Measurements from ENCODE around the gene FFAR3. TPM values are rescaled to one million over a fixed set of nuclear protein-coding genes. Genes with fewer than 3 reads are reported as not detected.
A peak's percentile ranks its signal among the peaks of the same experiment; 100 is the strongest.

FFAR3 gene
- polyA plus RNA-seq, 2 of the 4 experiments (the other 2 are of a cell fraction): not detected

GRCh38 chr19:35365303-35365702, 7.0 kb downstream of the FFAR3 start:
- Histone ChIP-seq H3K9me3 (no peaks in the 10 kb centered on the region), H3K4me1 (no peaks in the 10 kb centered on the region), H3K4me2 (no peak overlapping the region), H3K4me3 (no peak overlapping the region), H3K27ac (no peak overlapping the region)
- ChIA-PET CTCF (interaction anchor here (0.7 to 5.8 kb wide), 7 partner anchors 8 to 145 kb away, joined by 3 to 71 read pairs (median 8); no protein-coding TSS in a partner anchor), POLR2A (no interaction called here)
- FAIRE-seq (no peak), DNase-seq (ENCODE audit: low read depth in 1 of 2, low spot score in 1 of 2) (no peak), ATAC-seq (no peak)
- WGBS (ENCODE audit: missing lambda C conversion rate): 51% methylated on average over 4 of the region's 4 CpGs
- TF ChIP-seq MAFK (IDR thresholded peaks at IDR 0.05; ENCODE audit: partially characterized antibody) (no peak), JUN (IDR thresholded peaks at IDR 0.05) (no peak), POLR2AphosphoS2 (conservative IDR thresholded peaks at IDR 0.05; ENCODE audit: low read length) (no peak), HOXA7 (CRISPR knock-in tag; IDR thresholded peaks at IDR 0.05) (no peak), BCL3 (IDR thresholded peaks at IDR 0.05) (no peak), CTCF (IDR thresholded peaks at IDR 0.05) (no peak), EHF (CRISPR knock-in tag; IDR thresholded peaks at IDR 0.05) (no peak), USF2 (IDR thresholded peaks at IDR 0.05) (no peak), NPAS2 (CRISPR knock-in tag; IDR thresholded peaks at IDR 0.05; ENCODE audit: borderline replicate concordance) (no peak), HES2 (IDR thresholded peaks at IDR 0.05) (no peak), BHLHE40 (IDR thresholded peaks at IDR 0.05; ENCODE audit: low read depth, low read length) (no peak), RFX5 (IDR thresholded peaks at IDR 0.05) (no peak), CBX2 (IDR thresholded peaks at IDR 0.05; ENCODE audit: borderline replicate concordance, low read depth) (no peak), EP300 (IDR thresholded peaks at IDR 0.05) (no peak)

GRCh38 chr19:35368378-35368777, 10.1 kb downstream of the FFAR3 start:
- 0 out of 3 replicates have a peak, but pooled peaks cover 3% of the 10 kb centered on the region for H3K9me3 ChIP-seq
- H3K4me2 ChIP-seq: no peak overlapping the region
- no peak overlapping the region for H3K4me3 ChIP-seq
- WGBS (ENCODE audit: missing lambda C conversion rate): 0% methylated on average over 1 of the region's 1 CpG
- DNase-seq (ENCODE audit: low read depth in 1 of 2, low spot score in 1 of 2) (no peak), FAIRE-seq (peak; percentile 99), ATAC-seq (no peak)
- H3K27ac ChIP-seq: no peak overlapping the region
- ChIA-PET POLR2A (no interaction called here), CTCF (interaction anchor here (0.9 to 1.0 kb wide), 2 partner anchors 126 to 188 kb away, joined by 3 read pairs; no protein-coding TSS in a partner anchor)
- H3K4me1 ChIP-seq: no peaks in the 10 kb centered on the region
- TF ChIP-seq EHMT2 (IDR thresholded peaks at IDR 0.05; ENCODE audit: low read depth) (no peak), HOXB13 (CRISPR knock-in tag; IDR thresholded peaks at IDR 0.05; ENCODE audit: low read depth) (no peak), KDM1A (IDR thresholded peaks at IDR 0.05; ENCODE audit: low read depth) (no peak), HMGXB4 (CRISPR knock-in tag; IDR thresholded peaks at IDR 0.05; ENCODE audit: borderline replicate concordance) (no peak), CBX8 (IDR thresholded peaks at IDR 0.05) (peak; percentile 87), HDAC2 (IDR thresholded peaks at IDR 0.05) (no peak), ZFP36 (IDR thresholded peaks at IDR 0.05; ENCODE audit: borderline replicate concordance, partially characterized antibody) (peak; percentile 16), E2F6 (IDR thresholded peaks at IDR 0.05; ENCODE audit: borderline replicate concordance, low read depth) (no peak), HEYL (CRISPR knock-in tag; IDR thresholded peaks at IDR 0.05) (no peak), FOSB (CRISPR knock-in tag; IDR thresholded peaks at IDR 0.05) (no peak), BCL3 (IDR thresholded peaks at IDR 0.05) (no peak), NR3C1 (IDR thresholded peaks at IDR 0.05) (no peak), CTCF (IDR thresholded peaks at IDR 0.05) (no peak), SMC3 (IDR thresholded peaks at IDR 0.05) (no peak), POLR2AphosphoS2 (conservative IDR thresholded peaks at IDR 0.05; ENCODE audit: low read length) (no peak), KDM5A (IDR thresholded peaks at IDR 0.05) (no peak), FOXS1 (CRISPR knock-in tag; IDR thresholded peaks at IDR 0.05) (no peak)

All from A549 (cell line).